Endothelial cell of umbilical vein (primary cell): ENCODE measurements around the gene TRNP1. TPM values are rescaled to one million over a fixed set of nuclear protein-coding genes. Genes with fewer than 3 reads are reported as not detected.
A peak's percentile ranks its signal among the peaks of the same experiment; 100 is the strongest.

Experiments used
- BruUV-seq: library from RNA; stranded (reverse); fragments of 400-500 nt; replicated peaks from 2 replicates; lab custom pipeline; 2021; lab: Mats Ljungman, UMichigan
- CTCF ChIA-PET: fragments of 300-600, 350-600 bp; sonication (Branson Sonifier 250); formaldehyde crosslinking; loops from one replicate; lab custom pipeline; 2021; ENCODE audit warnings: antibody characterized with exemption, inconsistent platforms; lab: Charles Lee
- POLR2A ChIA-PET: fragments of 300-600, 350-600 bp; sonication (Branson Sonifier 250); formaldehyde crosslinking; loops from one replicate; lab custom pipeline; 2021; ENCODE audit warnings: antibody characterized with exemption, inconsistent platforms; lab: Charles Lee
- DNase-seq: peaks from one replicate; pipeline ENCODE4 v3.0.0-alpha.2; 2011; ENCODE audit warnings: low read depth, low spot score
- FAIRE-seq: peaks from 2 replicates; lab custom pipeline; 2011; peaks lifted over from hg19 to GRCh38; lab: Jason Lieb, UNC
- H2AFZ ChIP-seq: 2 replicates; pipeline ENCODE4 v1.6.0; 2012; ENCODE audit warnings: low read depth, low read length, control low read depth, inconsistent platforms
- H3K27ac ChIP-seq: 2 replicates; pipeline ENCODE4 v1.5.1; 2011; ENCODE audit warnings: low read depth, mild to moderate bottlenecking, control low read depth, low read length, moderate library complexity; ENCODE audit not compliant: insufficient read depth
- H3K27me3 ChIP-seq, 2 experiments: 2 replicates each; pipeline versions ENCODE4 v1.6.0 to v1.6.1; 2011; ENCODE audit warnings: low read length in 2 of 2, mixed read lengths in 1 of 2; ENCODE audit not compliant: control insufficient read depth in 2 of 2, insufficient read depth in 2 of 2
- H3K36me3 ChIP-seq, 2 experiments: 2 replicates in 1 of 2; 3 replicates in 1 of 2; pipeline ENCODE4 v1.5.1; 2011; ENCODE audit warnings: low read length in 2 of 2, mild to moderate bottlenecking in 1 of 2, moderate library complexity in 1 of 2; ENCODE audit not compliant: control insufficient read depth in 2 of 2, insufficient read depth in 2 of 2; ENCODE audit errors: extremely low read depth in 1 of 2
- H3K4me1 ChIP-seq: 3 replicates; pipeline ENCODE4 v1.5.1; 2011; ENCODE audit warnings: mild to moderate bottlenecking, low read length; ENCODE audit not compliant: control insufficient read depth, insufficient read depth; ENCODE audit errors: extremely low read depth
- H3K4me2 ChIP-seq: 2 replicates; pipeline ENCODE4 v1.6.1; 2011; ENCODE audit warnings: low read length, control low read depth, mixed read lengths; ENCODE audit not compliant: insufficient read depth
- H3K4me3 ChIP-seq, 3 experiments: fragments of 200-600 bp in 1 of 3; sonication (generic), shearing (Covaris generic) in 1 of 3; replicated peaks in 1 of 3; 2 replicates each; pipeline ENCODE4 v1.5.1; 2011 to 2016; ENCODE audit warnings: control low read depth in 3 of 3, low read length in 3 of 3, mild to moderate bottlenecking in 2 of 3, inconsistent platforms in 1 of 3, low read depth in 1 of 3, moderate library complexity in 1 of 3; ENCODE audit not compliant: insufficient read depth in 1 of 3
- H3K79me2 ChIP-seq: 2 replicates; pipeline ENCODE4 v1.6.0; 2012; ENCODE audit warnings: low read length, inconsistent platforms; ENCODE audit not compliant: control insufficient read depth, insufficient read depth
- H3K9ac ChIP-seq: replicated peaks from 2 replicates; pipeline ENCODE3; 2011; ENCODE audit warnings: low read length, control low read depth; ENCODE audit not compliant: insufficient read depth; ENCODE audit errors: extremely low read depth
- H3K9me1 ChIP-seq: replicated peaks from 3 replicates; pipeline ENCODE4 v1.6.0; 2011; ENCODE audit warnings: mild to moderate bottlenecking, low read length; ENCODE audit not compliant: control insufficient read depth, insufficient read depth; ENCODE audit errors: extremely low read depth
- H3K9me3 ChIP-seq: replicated peaks from 2 replicates; pipeline ENCODE4 v1.5.1; 2012; ENCODE audit warnings: low read length, inconsistent platforms; ENCODE audit not compliant: control insufficient read depth, insufficient read depth
- H4K20me1 ChIP-seq: replicated peaks from 2 replicates; pipeline ENCODE3; 2011; ENCODE audit warnings: mild to moderate bottlenecking, low read length; ENCODE audit not compliant: control insufficient read depth, insufficient read depth; ENCODE audit errors: extremely low read depth
- EZH2 ChIP-seq: IDR thresholded peaks from 2 replicates; pipeline ENCODE4 v1.6.1; 2012; ENCODE audit warnings: borderline replicate concordance, low read depth, mild to moderate bottlenecking, moderate library complexity, low read length, inconsistent platforms; ENCODE audit not compliant: severe bottlenecking
- FOS ChIP-seq: IDR thresholded peaks from 2 replicates; pipeline ENCODE4 v1.6.1; 2011; ENCODE audit warnings: mild to moderate bottlenecking, low read length, moderate library complexity, borderline replicate concordance; ENCODE audit not compliant: insufficient read depth
- GATA2 ChIP-seq: IDR thresholded peaks from 2 replicates; pipeline ENCODE4 v1.7.0; 2011; ENCODE audit warnings: low read depth, mild to moderate bottlenecking, moderate library complexity, mixed read lengths, low read length; ENCODE audit not compliant: insufficient read length, insufficient read depth
- JUN ChIP-seq: IDR thresholded peaks from 2 replicates; pipeline ENCODE4 v1.6.1; 2011; ENCODE audit warnings: borderline replicate concordance, low read depth; ENCODE audit not compliant: insufficient read length, insufficient read depth
- MYC ChIP-seq: IDR thresholded peaks from one replicate; pipeline ENCODE4 v1.6.1; 2011; ENCODE audit warnings: mild to moderate bottlenecking, low read depth, low read length
- POLR2A ChIP-seq: IDR thresholded peaks from 2 replicates; pipeline ENCODE4 v1.6.1; 2012; ENCODE audit warnings: low read depth, mild to moderate bottlenecking, control low read depth, low read length
- POLR2AphosphoS5 ChIP-seq: IDR thresholded peaks from 2 replicates; pipeline ENCODE4 v1.6.1; 2012; ENCODE audit warnings: low read depth, mild to moderate bottlenecking, control low read depth, low read length, moderate library complexity; ENCODE audit not compliant: insufficient read depth
- dilution Hi-C: fragments of 300-500 bp; cut with MboI; formaldehyde crosslinking; loops from one replicate; pipeline ENCODE4 v1.15.0; 2019; ENCODE audit warnings: low sequenced_read_pairs; ENCODE audit not compliant: extremely low pct_ligation_motif_present
- intact Hi-C: fragments of 100-400 bp; cut with micrococcal nuclease; formaldehyde crosslinking; loops from one replicate; pipeline ENCODE4 v1.10.0; 2022
- polyA plus RNA-seq, 4 experiments: library from polyadenylated mRNA; depleted of rRNA in 3 of 4; stranded (reverse) in 3 of 4; unstranded in 1 of 4; fragments of >200 nt; gene quantifications; 2 replicates each; pipeline versions ENCODE4 v1.2.1 to v1.2.3, GENCODE V29; 2011 to 2012; ENCODE audit warnings: missing spikeins in 1 of 4
- total RNA-seq: library from RNA; stranded (reverse); gene quantifications from 2 replicates; pipeline ENCODE4 v1.2.3, GENCODE V29; 2021
- TF ChIP-seq, protein P1 (sequence below): IDR thresholded peaks from 2 replicates; pipeline ENCODE4 v1.6.1; 2011; ENCODE audit not compliant: insufficient read depth, insufficient read length
- TF ChIP-seq, protein P2 (sequence below), 2 donors: IDR thresholded peaks; 1 replicate in 1 of 2; 2 replicates in 1 of 2; pipeline ENCODE4 v1.5.1; 2011; ENCODE audit warnings: low read length in 2 of 2, mild to moderate bottlenecking in 2 of 2, moderate library complexity in 2 of 2, control low read depth in 1 of 2, inconsistent platforms in 1 of 2, low read depth in 1 of 2; ENCODE audit not compliant: insufficient read depth in 1 of 2; ENCODE audit errors: extremely low read depth in 1 of 2

TRNP1 gene
- total and polyA plus RNA-seq, 2 donors (not counting 3 experiments of a cell fraction or from before 2014, with no cell fraction given), result 5.9 to 20.5 TPM

DNA sequence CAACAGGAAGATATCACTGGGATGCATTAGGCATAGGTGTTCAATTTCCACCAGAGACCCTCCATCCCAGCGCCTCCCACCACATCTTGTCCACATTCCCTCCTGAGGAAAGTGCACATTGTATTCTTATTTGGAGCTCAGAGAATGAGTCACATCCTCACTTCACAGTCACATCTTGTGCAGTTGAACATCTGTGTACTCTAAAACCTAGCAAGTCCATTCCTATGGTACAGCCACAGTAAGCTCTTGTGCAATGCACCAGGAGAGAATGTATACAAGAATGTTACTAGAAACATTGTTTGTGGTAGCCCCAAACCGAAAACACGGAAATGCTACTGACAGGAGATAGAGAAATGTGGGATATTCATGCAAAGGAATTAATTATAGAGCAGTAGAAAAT, 31.7 kb upstream of the TRNP1 start:
- no TSS peak for BruUV-seq
- H3K9me3 ChIP-seq, result no peaks in the 10 kb centered on the region
- POLR2A ChIA-PET, result interaction anchor here (1.0 kb wide), 1 partner anchor 62 kb away, joined by 4 read pairs; the partner anchor contains the start of gene GPATCH3
- dilution Hi-C loops (no loop called here), intact Hi-C loops (no loop called here)
- TF ChIP-seq JUN (peak; percentile 85), GATA2 (no peak), EZH2 (no peak), POLR2AphosphoS5 (no peak), MYC (no peak), POLR2A (no peak), FOS (peak; percentile 89)
- TF ChIP-seq, protein P1, sequence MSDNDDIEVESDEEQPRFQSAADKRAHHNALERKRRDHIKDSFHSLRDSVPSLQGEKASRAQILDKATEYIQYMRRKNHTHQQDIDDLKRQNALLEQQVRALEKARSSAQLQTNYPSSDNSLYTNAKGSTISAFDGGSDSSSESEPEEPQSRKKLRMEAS, result no peak
- TF ChIP-seq, protein P2, sequence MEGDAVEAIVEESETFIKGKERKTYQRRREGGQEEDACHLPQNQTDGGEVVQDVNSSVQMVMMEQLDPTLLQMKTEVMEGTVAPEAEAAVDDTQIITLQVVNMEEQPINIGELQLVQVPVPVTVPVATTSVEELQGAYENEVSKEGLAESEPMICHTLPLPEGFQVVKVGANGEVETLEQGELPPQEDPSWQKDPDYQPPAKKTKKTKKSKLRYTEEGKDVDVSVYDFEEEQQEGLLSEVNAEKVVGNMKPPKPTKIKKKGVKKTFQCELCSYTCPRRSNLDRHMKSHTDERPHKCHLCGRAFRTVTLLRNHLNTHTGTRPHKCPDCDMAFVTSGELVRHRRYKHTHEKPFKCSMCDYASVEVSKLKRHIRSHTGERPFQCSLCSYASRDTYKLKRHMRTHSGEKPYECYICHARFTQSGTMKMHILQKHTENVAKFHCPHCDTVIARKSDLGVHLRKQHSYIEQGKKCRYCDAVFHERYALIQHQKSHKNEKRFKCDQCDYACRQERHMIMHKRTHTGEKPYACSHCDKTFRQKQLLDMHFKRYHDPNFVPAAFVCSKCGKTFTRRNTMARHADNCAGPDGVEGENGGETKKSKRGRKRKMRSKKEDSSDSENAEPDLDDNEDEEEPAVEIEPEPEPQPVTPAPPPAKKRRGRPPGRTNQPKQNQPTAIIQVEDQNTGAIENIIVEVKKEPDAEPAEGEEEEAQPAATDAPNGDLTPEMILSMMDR (IDR thresholded peaks at IDR 0.05; ENCODE audit: extremely low read depth in 1 of 2, insufficient read depth in 1 of 2, low read depth in 1 of 2, low read length in 2 of 2), result no peak
- H3K4me2 ChIP-seq, result peak overlapping the region; percentile 28
- peaks cover 22 to 24% of the 10 kb centered on the region in 2 experiments for H3K27me3 ChIP-seq
- no peak overlapping the region for H3K4me3 ChIP-seq
- H3K9me1 ChIP-seq, result no peaks in the 10 kb centered on the region
- H3K4me1 ChIP-seq, result peaks cover 16% of the 10 kb centered on the region
- no peaks in the 10 kb centered on the region for H4K20me1 ChIP-seq
- H3K36me3 ChIP-seq, result no peaks in the 10 kb centered on the region
- no peak overlapping the region for H2AFZ ChIP-seq
- DNase-seq, result peak; percentile 70
- H3K27ac ChIP-seq, result no peak overlapping the region
- no peaks in the 10 kb centered on the region for H3K79me2 ChIP-seq
- CTCF ChIA-PET, result interaction anchor here (0.7 to 1.7 kb wide), 11 partner anchors 14 to 322 kb away, joined by 3 to 8 read pairs (median 5); partner anchors contain the start of gene TRNP1
- no peak overlapping the region for H3K9ac ChIP-seq
- peak; percentile 95 for FAIRE-seq
